GM10266 (cell line): ENCODE data around the gene TRPV3.

Experiments
- DNase-seq: peaks from one replicate; pipeline ENCODE4 v3.0.0; 2012; ENCODE audit errors: extremely low spot score
- CTCF ChIP-seq: IDR thresholded peaks from 2 replicates; pipeline ENCODE4 v1.5.1; 2012; ENCODE audit warnings: mild to moderate bottlenecking, low read depth; ENCODE audit not compliant: control insufficient read depth, insufficient read depth; ENCODE audit errors: missing control alignments

Gene TRPV3

DNA sequence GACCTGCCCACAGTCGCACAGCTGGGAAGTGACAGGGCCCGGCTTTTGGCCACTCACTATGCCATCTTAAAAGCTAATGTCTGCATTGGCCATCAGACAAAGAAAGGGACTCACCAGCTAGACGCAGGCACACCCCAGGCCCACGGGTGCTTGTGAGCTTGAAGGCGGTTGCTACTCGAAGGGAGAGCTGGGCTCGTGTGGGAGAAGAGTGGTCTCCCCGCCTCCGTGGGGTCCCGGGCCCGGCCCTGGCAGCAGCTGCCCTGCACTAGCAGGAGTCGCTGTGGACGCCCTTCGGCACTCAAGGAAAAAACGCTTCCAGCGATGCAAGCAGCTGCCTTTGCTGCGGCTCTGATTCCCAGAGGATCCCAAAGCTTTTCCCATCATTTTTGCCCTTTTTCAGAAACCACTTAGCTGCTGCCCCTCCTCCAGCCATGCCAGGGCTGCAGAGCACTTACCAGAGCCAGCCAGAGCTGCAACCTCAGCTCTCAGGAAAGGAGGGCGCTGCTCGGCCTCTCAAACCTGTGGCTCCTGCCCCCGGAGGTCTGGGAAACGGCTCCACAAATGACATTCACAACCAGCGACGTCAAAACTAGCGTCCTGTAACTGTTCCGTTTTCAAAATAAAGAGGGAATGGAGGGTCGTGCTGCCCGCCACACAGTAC is 39.3 kb upstream of the TRPV3 start:
- no peak for DNase-seq
- no peak for TF ChIP-seq CTCF

- no peak for DNase-seq
- no peak for TF ChIP-seq CTCF
These were observed 37.4 kb upstream of the TRPV3 start for GRCh38 chr17:3594976-3595375.

- DNase-seq = no peak
- no peak for TF ChIP-seq CTCF
These were observed 36.6 kb upstream of the TRPV3 start for GRCh38 chr17:3594051-3594800.

DNA sequence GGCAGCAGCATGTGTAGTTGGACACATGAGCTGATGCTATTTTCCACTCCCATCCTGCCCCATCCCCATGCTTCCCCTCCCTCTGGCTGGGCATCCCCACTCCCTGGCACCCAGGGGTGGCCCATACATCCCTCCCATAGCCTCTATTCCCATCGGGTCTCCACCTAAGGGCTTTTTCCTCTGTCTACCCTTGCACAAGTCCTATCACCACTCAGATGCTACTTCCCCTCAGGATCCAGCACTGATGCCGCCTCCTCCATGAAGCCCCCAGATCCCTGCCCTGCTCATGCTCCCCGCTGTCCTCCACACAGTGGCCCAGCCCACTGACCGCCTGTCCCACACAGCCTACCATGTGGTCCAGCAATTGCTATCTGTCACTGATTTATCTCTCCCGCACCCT is 35.8 kb upstream of the TRPV3 start:
- DNase-seq = no peak
- no peak for TF ChIP-seq CTCF

- no peak for DNase-seq
- no peak for TF ChIP-seq CTCF
These were observed 34.7 kb upstream of the TRPV3 start for GRCh38 chr17:3592216-3592860.

DNA sequence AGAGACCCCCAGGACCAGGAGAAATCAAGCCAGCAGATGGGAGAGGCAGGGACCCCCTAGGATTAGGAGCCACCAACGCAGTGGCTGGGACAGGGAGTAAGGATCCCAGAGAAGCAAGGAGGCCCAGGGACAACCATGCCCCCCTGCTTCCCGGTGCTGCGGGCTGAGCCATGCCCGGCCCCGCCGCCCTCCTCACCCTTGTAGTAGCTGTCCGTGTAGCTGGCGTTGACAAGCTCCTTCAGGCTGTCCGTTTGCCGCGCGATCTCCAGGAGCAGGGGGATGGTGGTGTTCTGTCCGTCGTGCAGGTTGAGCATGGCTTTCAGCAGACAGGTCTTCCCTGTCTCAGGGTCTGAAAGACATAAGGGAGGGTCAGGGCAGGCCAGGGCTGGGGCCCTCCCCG is 33.2 kb upstream of the TRPV3 start:
- TF ChIP-seq CTCF = no peak
- DNase-seq = no peak

GRCh38 chr17:3590231-3590630 is 32.6 kb upstream of the TRPV3 start:
- DNase-seq = no peak
- no peak for TF ChIP-seq CTCF
